Osteoblast (primary cell): Measurements from ENCODE around the gene ZEB2. TPM values are rescaled to one million over a fixed set of nuclear protein-coding genes. Genes with fewer than 3 reads are reported as not detected.

Experiments
- DNase-seq: peaks from one replicate; pipeline ENCODE4 v3.0.0; 2011; ENCODE audit warnings: low spot score, mixed read lengths; ENCODE audit not compliant: insufficient read length; ENCODE audit errors: missing footprints
- H2AFZ ChIP-seq: 2 replicates; pipeline ENCODE4 v1.6.0; 2011; ENCODE audit warnings: mild to moderate bottlenecking, low read length
- H3K27ac ChIP-seq: 2 replicates; pipeline ENCODE4 v1.5.1; 2011; ENCODE audit warnings: mild to moderate bottlenecking, low read depth, low read length, moderate library complexity
- H3K27me3 ChIP-seq: 2 replicates; pipeline ENCODE4 v1.6.0; 2012; ENCODE audit warnings: mild to moderate bottlenecking, control low read depth, inconsistent platforms, low read length, moderate library complexity; ENCODE audit not compliant: insufficient read depth
- H3K36me3 ChIP-seq: 2 replicates; pipeline ENCODE4 v1.5.1; 2011; ENCODE audit warnings: mild to moderate bottlenecking, low read length, control low read depth, moderate library complexity; ENCODE audit not compliant: insufficient read depth
- H3K4me1 ChIP-seq: 2 replicates; pipeline ENCODE4 v1.5.1; 2011; ENCODE audit warnings: mild to moderate bottlenecking, low read length, control low read depth, moderate library complexity; ENCODE audit not compliant: insufficient read depth
- H3K4me2 ChIP-seq: 2 replicates; pipeline ENCODE4 v1.6.0; 2011; ENCODE audit warnings: mild to moderate bottlenecking, low read length; ENCODE audit not compliant: insufficient read depth
- H3K4me3 ChIP-seq: fragments of 200-600 bp; sonication (generic); 3 replicates; pipeline ENCODE4 v1.5.1; 2012; ENCODE audit warnings: mild to moderate bottlenecking, low read length, inconsistent platforms; ENCODE audit not compliant: insufficient read depth
- H3K79me2 ChIP-seq: 2 replicates; pipeline ENCODE4 v1.6.0; 2012; ENCODE audit warnings: mild to moderate bottlenecking, low read length, control low read depth, inconsistent platforms; ENCODE audit not compliant: insufficient read depth
- H3K9me3 ChIP-seq: 2 replicates; pipeline ENCODE4 v1.5.1; 2011; ENCODE audit warnings: low read depth, low read length, control low read depth
- H4K20me1 ChIP-seq: 2 replicates; pipeline ENCODE4 v1.6.0; 2012; ENCODE audit warnings: mild to moderate bottlenecking, low read length, control low read depth; ENCODE audit not compliant: insufficient read depth
- CTCF ChIP-seq: IDR thresholded peaks from 2 replicates; pipeline ENCODE4 v1.5.1; 2011; ENCODE audit warnings: mild to moderate bottlenecking, low read depth, low read length, moderate library complexity; ENCODE audit errors: extremely low read depth
- total RNA-seq: library from RNA; depleted of rRNA; stranded (reverse); fragments of >200 nt; gene quantifications from 2 replicates; pipeline ENCODE4 v1.2.3, GENCODE V29; 2012

Gene ZEB2
- total RNA-seq, 1 donor, result 119 TPM

- no peaks in the 10 kb centered on the region for H3K79me2 ChIP-seq
- no peak overlapping the region for H2AFZ ChIP-seq
- no peak for DNase-seq
- peak overlapping the region; percentile 31 for H3K4me2 ChIP-seq
- H3K4me3 ChIP-seq, result no peak overlapping the region
- no peaks in the 10 kb centered on the region for H3K9me3 ChIP-seq
- no peak for TF ChIP-seq CTCF
- H4K20me1 ChIP-seq, result no peaks in the 10 kb centered on the region
- no peaks in the 10 kb centered on the region for H3K36me3 ChIP-seq
- no peaks in the 10 kb centered on the region for H3K27me3 ChIP-seq
- H3K27ac ChIP-seq, result peak overlapping the region; percentile 62
- H3K4me1 ChIP-seq, result peaks cover 22% of the 10 kb centered on the region
Observed at GRCh38 chr2:144552821-144553220, 32.9 kb upstream of the ZEB2 start.

GRCh38 chr2:144550911-144551310 lies 31.0 kb upstream of the ZEB2 start:
- TF ChIP-seq CTCF, result no peak
- H3K4me3 ChIP-seq, result no peak overlapping the region
- no peak overlapping the region for H3K27ac ChIP-seq
- no peak overlapping the region for H3K4me2 ChIP-seq
- peaks cover 22% of the 10 kb centered on the region for H3K4me1 ChIP-seq
- no peaks in the 10 kb centered on the region for H3K27me3 ChIP-seq
- no peaks in the 10 kb centered on the region for H4K20me1 ChIP-seq
- H2AFZ ChIP-seq, result no peak overlapping the region
- DNase-seq, result no peak
- H3K9me3 ChIP-seq, result no peaks in the 10 kb centered on the region
- no peaks in the 10 kb centered on the region for H3K79me2 ChIP-seq
- H3K36me3 ChIP-seq, result no peaks in the 10 kb centered on the region

- no peak for TF ChIP-seq CTCF
- peaks cover 22% of the 10 kb centered on the region for H3K4me1 ChIP-seq
- no peak overlapping the region for H2AFZ ChIP-seq
- H3K4me2 ChIP-seq, result no peak overlapping the region
- no peaks in the 10 kb centered on the region for H4K20me1 ChIP-seq
- no peaks in the 10 kb centered on the region for H3K36me3 ChIP-seq
- no peak overlapping the region for H3K4me3 ChIP-seq
- H3K27me3 ChIP-seq, result no peaks in the 10 kb centered on the region
- no peak overlapping the region for H3K27ac ChIP-seq
- H3K79me2 ChIP-seq, result no peaks in the 10 kb centered on the region
- no peaks in the 10 kb centered on the region for H3K9me3 ChIP-seq
- no peak for DNase-seq
Observed at GRCh38 chr2:144550084-144550483, 30.2 kb upstream of the ZEB2 start.

- H3K4me1 ChIP-seq, result peaks cover 10% of the 10 kb centered on the region
- no peaks in the 10 kb centered on the region for H3K27me3 ChIP-seq
- H3K79me2 ChIP-seq, result no peaks in the 10 kb centered on the region
- H3K27ac ChIP-seq, result no peak overlapping the region
- H2AFZ ChIP-seq, result no peak overlapping the region
- no peaks in the 10 kb centered on the region for H4K20me1 ChIP-seq
- no peak for TF ChIP-seq CTCF
- no peaks in the 10 kb centered on the region for H3K9me3 ChIP-seq
- DNase-seq, result no peak
- H3K4me3 ChIP-seq, result no peak overlapping the region
- H3K4me2 ChIP-seq, result no peak overlapping the region
- no peaks in the 10 kb centered on the region for H3K36me3 ChIP-seq
Observed at GRCh38 chr2:144548532-144549191, 28.7 kb upstream of the ZEB2 start.
